8988T (cell line): ENCODE results near the gene SSR2.
"Not testable (repeated sequence)": the region's sequence is repeated elsewhere in the genome, so short reads cannot be mapped to it uniquely, and the experiment has no call there.

Experiments
- DNase-seq: peaks from one replicate; pipeline ENCODE4 v3.0.0; 2011

SSR2 gene

GRCh38 chr1:155989242-155990004 lies 31.3 kb downstream of the SSR2 start:
- no peak for DNase-seq

DNA sequence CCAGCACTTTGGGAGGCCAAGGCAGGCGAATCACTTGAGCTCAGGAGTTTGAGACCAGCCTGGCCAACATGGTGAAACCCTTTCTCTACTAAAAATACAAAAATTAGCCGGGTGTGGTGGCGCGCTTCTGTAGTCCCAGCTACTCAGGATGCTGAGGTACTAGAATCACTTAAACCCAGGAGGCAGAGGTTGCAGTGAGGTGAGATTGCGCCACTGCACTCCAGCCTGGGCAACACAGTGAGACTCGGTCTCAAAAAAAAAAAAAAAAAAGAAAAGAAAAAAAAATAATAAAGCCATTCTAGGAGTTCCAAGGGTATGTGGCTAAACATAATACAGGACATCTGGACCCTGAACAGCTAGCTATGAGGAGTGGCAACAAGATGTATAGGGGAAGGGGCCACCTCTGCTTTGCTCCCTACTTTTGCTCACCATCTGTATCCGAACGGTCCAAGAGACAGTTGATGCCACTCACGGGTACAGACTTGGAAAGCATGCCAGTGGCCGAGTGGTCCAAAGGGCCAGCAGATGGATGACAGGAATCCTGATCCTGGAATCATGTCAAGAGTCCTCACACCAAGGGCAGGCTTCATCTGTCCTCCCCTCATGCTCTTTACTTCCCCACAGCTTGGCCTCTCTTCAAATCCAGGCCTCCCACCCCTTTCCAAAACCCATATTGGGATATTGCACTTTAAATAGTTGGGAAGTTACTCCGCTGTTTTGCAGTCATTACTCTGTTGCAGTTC lies 35.7 kb downstream of the SSR2 start:
- DNase-seq = not testable (repeated sequence)

- no peak for DNase-seq
Observed at GRCh38 chr1:155984341-155984740, 36.4 kb downstream of the SSR2 start.

DNA sequence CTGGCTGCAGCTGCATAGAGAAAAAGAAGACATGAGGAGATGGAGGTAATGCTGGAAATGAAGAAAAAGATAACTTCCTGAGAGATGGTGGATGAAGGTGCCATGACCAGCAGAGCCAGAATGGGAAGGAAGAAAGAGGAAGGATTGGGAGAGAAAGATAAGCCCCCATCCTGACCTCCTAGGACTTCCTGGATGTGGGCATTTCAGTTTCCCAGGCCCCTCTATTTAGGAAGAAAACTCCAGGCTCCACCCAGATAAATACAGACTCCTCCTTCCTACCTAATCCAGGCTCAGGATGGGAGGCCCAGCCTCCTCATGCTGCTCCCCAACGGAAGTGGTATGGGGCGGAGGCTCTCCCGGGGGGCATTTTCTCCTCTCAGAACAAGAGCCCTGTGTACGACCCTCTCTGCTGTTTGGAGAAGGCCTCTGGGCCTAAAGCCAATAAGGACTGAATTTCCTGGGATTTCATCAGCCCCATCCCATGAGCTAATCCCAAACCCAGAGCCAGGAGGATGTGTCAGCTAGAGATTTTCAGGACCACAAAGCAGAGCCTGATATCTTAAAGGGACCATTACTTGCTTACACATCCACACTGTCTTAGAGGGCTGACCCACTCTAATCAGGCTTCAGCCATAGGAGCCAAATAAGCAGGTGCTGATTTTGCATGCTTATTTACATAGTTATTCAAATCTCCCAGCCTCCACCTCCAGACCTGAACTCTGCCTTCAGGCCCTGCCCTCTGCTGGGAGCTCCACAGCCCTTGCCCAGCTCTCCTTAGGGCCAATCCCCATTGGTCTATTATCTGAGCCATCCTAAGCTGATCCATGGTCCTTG lies 37.3 kb downstream of the SSR2 start:
- no peak for DNase-seq

DNA sequence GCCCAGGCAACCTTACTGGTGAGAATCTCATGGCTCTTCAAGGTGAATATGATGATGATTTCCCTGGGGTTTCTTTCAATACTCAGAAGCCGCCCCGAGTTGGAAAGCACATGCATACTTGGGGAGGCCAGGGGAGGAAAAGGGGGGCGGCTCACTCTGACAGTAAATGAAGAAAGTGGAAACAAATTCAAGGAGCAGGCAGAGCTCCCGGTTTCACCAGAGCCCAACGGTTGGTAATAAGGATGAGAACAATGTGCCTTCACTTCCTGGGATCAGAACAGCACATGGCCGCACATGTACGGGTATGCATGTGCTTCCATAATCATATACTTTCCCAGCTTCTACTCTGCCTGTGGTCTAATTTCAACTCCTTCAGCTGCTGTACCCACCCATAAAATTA lies 38.6 kb downstream of the SSR2 start:
- DNase-seq = no peak

DNA sequence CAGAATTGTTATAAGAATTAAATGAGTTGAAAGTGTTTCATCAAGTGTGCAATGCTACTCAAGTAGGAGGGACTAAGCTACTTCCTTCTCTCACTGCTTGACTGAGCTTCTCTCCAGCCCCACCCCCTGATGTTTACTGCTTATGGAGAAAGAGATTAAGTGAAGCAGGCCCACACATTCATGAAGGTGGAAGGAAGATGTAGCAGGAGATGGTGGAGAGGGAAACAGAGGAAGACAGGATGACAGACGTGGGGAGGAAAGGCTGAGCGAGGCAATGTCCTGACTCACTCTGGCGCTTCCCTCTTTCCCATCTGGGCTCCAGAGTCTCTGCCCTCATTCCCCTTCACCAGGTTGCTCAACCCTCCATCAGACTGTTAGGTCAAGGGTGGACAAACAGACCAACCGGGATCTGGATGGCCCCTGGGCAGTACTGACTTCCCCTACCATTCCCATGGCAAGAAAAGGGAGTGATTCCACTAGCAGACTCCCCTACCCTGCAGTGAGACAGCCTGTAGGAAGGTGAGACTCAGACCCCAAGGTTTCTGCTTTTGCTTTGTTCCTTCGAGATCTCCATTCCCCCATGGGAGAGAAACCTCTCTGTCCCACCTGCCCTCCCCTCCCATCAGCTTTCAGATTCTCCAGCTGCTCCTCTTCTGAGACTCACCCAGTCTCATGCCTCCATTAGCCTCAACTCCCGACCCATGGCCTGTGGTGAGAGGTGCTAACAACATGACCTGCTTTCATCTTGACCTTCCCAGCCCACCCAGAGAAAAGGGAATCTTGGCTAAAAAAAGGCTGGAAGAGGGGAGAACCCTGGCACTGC lies 39.3 kb downstream of the SSR2 start:
- no peak for DNase-seq

GRCh38 chr1:155979597-155980343 lies 41.0 kb downstream of the SSR2 start:
- DNase-seq = no peak

GRCh38 chr1:155978973-155979429 lies 41.8 kb downstream of the SSR2 start:
- DNase-seq = no peak

DNA sequence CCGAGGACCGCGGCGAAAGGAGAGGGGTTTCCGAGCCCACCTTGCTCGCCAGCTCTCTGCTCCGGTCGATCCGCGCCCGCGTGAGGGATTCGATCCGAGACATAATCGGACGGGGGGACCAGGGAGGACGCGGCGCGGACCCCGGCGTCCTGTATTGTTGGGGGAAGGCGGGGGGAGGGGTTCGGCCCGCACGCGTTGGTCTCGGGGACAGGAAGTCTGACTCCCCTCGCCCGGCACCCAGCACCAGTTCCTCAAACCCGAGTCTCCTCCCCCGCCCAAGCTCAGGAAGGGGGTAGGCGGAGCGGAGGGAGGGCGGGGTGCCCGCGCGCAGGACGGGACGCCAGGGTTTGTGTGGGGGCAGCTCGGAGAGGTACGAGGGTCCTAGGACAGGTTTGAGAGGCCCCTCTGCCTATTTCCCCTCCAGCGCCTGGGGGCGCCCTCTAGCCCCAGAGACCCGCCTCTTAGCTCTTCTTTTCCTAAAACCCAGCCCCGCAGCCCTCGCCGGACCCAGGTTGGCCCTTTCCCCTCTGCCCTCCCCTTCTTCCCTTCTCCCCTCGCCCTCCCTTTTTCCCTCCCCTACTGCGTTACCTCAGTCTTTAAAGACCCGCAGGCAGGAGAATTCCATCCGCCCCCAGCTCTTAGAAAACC lies 42.3 kb downstream of the SSR2 start, which contains the start of gene ARHGEF2:
Gene ARHGEF2, minus strand, starts transcription at position 223 of the 648 bp plus-strand sequence. Its CDS starts 120 bp downstream, at position 103.
- DNase-seq = peak; percentile 88

DNA sequence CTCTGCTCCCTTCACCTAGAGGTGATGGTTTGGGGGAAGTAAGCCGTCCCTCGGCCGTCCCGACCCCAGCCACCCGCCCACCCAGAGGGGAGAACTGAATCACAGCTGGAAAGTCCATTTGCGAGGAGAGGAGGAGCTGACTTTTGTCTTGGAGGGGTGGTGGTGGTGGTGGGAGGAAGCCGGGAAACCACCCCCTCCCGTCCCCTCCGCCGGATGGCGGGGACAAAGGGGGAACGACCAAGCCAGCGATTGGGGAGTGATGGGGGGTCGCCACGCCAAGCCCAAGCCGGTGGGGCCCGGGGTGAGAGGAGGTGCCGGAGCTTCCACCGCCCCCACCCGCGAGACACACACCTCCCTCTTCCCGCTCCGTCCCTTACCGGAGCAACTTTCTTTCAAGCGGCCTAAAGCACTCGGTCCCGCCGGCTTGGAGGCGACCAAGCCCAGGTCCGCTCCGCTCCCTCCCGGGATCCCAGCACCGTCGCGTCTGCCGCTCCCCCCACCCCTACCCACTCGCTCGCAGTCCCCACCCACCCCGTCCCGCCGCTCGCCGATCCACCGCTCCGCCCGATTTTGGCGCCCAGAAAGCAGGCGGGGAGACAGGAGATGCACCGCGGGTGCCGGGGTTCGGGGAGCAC lies 42.9 kb downstream of the SSR2 start:
- DNase-seq = no peak

DNA sequence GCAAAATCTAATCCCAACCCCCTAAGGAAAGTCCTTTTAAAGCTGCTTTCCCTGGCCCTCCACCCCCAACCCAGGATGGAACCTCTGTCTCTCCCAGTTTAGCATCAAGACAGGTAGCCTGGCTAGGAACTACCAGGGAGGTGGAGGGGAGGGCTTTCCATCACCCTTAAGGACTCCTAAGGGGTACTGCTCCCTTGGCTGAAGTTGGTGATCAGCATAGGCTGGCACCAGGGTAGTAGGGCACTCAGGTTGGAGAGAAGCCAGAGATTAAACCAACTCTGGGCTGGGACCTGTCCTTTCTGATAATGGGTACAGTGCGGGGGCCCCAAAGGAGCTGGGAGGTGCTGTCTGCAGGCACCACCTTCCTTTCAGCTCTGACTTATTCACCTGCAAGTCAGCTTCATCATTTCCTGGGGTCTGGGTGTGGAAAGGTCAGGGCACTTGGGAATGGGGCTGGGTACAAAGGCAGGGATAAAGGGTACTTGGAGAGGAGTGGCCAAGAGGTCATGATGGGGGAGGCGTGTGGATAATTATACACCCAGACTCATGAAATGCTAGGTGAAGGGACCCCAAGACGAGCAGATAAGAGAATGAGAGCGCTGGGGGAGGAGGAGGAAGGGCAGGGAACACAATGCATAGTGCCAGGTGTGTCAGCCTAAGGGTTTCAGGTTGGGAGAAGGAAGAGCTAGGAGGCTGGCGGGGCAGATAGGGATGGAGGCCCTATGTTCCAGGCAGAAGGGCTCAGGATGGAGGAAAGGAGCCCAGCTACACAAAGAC lies 43.6 kb downstream of the SSR2 start:
- no peak for DNase-seq

DNA sequence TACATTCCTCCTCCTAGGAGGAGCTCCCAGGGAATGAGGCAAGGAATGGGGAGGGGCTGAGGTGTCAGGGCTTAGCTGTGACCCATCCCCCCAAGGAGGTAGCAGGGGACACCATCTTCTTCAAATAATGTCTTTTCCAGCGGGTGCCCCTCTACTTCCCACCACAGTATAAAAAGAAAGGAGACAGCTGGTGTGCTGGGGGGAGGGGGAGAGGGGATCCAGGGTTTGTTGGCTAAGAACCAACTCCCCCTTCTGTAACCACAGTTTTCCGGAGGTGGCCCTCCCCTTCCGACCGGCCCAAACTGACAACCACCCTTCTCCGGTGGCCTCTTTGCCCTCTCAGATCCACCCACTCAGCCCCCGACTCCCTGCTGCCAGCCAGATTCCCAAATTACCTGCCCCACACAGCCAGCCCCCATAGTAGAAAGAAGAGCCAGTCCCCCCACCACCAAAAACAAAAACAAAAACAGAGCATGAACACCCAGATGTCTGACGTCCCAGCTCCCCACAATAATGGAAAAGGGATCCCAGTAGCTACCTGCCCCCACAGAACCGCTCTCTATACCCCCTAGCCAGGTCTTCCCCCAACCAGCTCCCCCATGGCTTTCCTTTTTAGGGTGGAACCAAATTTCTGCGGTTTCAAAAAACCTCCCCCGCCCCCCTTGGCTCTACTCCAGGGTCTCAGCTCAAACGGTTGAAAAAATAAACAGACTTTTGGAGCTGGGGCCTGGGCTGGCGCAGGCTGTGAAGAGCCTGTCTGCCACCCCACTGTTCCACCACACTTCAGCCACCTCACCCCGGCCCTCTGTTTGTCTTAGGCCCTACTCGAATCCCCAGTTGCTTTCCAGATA lies 44.5 kb downstream of the SSR2 start:
- DNase-seq = no peak

GRCh38 chr1:155975375-155976061 lies 45.2 kb downstream of the SSR2 start:
- no peak for DNase-seq

GRCh38 chr1:155974208-155975115 lies 46.3 kb downstream of the SSR2 start:
- no peak for DNase-seq

DNA sequence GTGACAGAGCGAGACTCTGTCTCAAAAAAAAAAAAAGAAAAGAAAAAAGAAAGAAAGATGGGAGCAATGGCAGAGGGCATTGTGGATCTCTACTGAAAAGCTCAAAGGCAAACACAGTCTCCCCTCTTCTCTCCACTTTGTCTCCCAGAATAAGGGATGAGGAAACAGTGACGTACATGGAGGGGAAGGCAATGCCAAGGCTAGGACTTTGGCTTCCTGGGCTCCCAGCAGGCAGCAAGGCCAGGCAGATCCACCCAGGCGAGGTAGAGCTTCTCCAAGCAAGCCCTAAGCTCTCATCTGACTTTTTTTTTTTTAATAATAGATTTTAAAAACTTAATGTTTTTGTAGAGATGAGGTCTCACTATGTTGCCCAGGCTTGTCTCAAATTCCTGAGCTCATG lies 47.0 kb downstream of the SSR2 start:
- DNase-seq = no peak

DNA sequence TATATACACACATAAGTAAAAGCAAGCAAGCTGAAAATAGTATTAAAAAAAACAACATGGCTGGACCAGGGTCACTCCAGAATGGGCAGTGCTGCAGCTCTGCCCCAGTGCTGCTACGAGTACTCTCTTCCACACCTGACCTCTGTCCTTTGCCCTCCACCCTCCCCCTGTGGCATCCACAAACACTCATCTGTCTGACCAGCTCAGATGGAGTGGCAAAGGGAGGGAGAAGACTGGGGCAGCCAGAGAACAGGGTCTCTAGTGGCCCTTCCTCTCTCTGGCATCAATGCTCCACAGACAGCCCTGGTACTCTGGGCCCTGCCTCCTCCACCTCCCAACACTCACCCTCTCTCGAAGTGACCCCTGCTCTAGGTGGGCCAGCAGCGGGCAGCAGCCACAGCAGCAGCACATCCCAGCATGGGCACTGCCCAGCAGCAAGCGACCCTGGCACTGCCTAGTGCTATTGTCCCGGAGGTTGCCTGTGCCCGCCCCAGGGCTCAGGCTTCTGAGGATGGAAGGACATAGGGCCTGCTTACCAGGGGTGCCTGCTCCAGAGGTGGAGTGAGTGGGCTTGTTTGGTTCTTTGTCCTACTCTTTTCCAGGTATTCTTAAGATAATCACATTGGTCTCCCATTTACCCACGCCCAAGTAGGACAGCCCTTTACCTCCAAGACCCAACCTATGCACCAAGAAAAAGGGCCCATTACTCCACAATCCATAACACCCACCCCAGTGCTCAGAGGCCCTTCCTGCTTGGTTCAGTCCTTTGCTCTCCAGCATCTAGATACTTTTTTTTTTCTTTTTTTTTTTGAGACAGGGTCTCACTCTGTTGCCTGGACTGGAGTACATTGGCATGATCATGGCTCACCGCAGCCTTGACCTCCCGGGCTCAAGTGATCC lies 48.6 kb downstream of the SSR2 start:
- DNase-seq = no peak
